HuH-7.5 (cell line): ENCODE data around the gene ZIC2.

Experiments used
- DNase-seq: peaks from one replicate; pipeline ENCODE4 v3.0.0; 2011; ENCODE audit warnings: low spot score

Gene ZIC2

DNA sequence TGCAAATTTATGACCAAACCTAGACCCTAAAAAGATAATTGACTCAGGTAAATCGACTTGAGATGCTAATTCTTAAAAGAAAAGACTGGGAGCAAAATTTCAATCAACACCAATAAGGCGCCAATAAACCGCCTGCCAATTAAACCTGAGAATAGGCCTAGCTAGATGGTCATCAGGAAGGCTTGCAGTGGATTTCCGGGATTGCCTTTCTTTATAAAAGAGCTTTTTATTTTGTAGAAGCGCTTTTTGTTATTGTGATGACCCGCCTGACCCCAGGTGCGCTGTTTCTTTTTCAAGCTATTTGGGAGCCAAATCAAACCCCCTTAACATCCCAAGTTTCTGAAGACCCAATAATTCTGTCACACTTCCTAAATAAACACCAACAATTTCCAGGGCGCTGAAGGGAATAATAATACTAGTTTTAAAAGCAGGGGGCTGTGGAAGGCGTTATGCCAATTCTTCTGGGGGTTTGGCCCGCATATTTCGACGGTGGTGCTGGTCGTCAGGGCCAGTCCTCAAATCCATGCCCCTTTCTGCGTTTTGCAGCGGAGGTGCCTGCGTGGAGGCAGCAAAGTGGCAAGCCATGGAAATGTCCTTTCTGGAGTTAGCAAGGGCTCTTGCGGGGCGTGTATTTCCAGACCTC lies 7.2 kb upstream of the ZIC2 start:
- DNase-seq, result no peak

DNA sequence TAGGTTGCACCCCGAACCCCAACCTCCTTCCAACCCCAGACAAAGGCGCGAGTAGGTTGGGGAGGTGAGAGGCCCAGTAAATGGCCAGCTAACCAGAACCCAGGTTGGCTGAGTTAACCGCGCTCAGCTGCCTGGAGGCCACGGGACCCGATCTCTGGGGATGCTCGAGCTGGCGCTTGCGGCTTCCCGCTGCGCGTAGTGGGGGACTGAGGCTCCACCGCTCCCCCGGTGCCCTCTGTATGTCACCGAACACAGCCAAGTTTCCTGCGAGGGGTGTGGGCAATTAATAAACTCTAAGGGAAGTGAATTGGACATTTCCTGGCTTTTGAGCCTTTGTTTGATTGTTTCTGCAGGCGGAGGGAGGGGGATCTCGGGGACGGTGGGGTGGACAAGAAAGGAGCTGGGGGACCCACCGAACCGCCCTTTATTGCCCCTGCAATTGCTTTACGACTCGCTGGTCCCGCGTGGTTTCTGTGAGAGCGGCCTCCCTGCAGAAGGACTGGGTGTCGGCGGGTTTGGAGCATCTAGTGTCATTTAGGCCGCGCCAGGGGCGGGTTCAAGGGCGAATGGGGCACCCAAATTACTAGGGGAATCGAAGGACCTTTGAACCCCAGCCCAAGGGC lies 6.5 kb upstream of the ZIC2 start:
- DNase-seq, result no peak

DNA sequence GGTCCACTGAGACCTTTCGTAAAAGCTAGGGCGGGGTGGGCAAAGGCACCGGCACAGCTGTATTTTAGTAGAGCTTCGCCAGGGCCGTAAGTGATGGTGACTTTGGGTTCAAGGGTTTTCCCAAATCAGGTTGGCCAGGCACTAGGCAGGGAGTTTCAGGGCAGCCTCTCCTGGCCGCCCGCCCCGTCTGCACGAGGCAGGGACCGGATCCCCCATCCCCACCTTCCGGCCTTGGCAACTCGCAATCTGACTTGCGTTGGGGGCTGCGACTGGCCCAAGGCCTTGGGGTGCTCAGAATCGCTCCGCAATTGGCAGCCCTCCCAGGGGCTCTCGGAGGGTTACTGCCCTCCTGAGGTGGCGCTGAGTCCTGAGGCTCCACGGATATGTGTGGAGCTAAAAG lies 6.0 kb upstream of the ZIC2 start:
- no peak for DNase-seq

DNA sequence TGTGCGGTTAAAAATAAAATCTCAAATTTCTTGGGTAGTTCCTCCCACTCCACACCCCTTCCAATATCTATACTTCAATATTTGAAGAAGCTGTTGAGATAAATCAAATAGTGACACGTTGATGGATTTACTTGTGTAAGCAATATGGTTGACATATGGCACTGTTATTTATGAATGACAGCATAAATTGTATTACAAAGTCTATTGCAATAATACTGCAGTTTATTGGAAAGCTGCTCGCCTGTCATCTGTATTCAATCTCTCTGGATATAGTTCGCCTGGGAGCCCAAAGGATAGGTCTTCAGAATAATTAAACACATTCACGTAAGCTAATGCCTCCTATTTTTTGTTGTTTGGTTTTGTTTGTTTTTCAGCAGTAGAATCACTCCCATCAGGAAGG lies 5.0 kb upstream of the ZIC2 start:
- DNase-seq, result no peak

DNA sequence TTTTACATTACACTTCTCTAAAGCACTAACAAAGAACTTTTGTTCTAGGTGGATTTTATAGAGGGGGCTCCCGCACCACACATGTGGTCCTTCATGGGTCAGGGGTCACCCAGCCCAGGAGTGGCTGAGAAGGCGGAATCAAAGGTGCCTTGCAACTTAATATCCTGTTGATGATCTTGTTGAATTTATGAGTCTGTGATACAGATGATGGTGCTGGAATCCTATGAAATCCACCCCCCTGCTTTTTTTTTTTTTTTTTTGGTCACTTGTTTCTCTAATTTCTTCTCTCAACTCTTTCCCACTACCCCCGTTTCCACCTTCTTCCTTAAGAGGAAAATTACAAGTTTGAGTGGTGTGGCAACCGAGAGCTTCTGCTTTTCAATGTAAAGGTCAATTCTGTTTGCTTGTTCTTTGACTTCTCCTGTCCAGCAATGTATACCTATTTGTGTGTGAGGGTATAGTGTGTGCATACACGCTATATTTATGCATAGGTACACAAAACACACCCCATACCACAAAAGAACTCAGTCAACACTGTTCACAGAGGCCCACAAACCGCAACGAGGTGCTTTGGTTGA lies 4.2 kb upstream of the ZIC2 start:
- DNase-seq, result no peak

DNA sequence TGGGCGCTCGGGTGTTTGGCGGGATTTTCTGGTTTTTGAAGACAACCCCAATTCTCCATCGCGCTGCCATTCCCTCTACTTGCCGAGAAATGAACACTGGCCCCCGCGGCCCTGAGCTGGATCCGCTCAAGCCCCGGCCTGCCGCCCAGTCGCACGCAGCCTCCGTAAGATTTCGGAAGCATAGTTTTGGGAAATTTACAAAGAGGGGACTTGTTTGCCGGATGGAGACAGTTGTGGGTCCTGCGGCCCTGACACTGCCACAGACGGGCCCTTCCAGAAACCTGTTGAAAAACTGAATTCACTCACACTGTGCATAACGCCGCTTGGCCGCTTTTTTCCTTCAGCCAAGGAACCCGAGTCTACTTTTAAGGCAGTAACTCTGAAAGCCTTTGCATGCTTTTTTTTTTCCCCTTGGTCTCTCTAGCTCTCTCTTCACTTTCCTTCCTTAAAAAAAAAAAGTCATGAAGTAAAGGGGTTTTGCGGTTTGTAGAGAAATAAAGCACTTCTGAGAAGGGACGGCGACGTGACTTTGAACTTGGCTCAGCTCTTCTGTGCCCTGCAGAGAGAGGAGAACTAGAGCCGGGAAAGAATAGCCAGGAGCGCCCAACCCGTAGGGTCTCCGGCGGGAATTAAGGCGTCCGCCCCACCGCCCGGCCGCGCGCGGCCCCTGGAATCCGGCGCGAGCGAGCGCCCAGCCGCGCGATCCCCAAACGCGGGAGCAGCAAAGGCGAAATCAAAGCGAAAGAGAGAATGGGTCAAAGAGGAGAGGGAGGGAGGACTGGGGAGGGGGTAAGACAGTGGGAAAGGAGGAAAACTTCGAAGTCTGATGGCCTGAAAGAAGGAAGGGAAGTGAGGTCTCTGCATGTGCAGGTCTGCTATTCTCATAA lies 3.4 kb upstream of the ZIC2 start:
- DNase-seq, result no peak

DNA sequence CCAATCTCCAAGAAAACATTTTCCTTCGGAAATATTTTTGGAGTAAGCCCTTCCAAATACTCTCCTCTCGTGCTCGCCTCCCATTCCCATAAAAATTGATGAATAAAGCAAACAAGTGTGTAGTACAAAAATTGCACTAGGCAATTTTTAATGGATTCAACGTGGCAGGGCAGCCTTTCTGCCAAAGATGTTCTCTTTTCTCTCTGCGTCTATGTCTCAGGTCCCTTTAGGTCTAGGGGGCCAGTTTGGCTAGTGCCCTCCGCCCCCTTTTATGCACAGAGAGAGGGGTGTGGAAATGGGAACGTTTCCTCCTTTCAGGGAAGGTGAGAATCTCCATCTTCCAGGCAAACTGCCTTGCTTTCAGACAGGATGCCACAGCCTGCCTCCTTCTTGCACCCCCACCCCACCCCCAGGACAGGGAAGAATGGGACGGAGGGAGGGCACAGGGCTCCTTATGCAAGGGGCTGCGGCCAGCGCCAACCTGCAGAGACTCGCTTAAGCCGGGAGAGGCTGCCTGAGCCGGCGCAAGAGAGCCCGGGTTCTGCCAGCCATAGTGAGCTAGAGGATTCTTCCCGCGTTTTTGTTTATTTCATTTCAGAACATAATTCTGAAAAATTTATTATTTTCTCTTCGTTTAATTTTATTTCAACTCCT lies 2.7 kb upstream of the ZIC2 start:
- DNase-seq, result no peak

DNA sequence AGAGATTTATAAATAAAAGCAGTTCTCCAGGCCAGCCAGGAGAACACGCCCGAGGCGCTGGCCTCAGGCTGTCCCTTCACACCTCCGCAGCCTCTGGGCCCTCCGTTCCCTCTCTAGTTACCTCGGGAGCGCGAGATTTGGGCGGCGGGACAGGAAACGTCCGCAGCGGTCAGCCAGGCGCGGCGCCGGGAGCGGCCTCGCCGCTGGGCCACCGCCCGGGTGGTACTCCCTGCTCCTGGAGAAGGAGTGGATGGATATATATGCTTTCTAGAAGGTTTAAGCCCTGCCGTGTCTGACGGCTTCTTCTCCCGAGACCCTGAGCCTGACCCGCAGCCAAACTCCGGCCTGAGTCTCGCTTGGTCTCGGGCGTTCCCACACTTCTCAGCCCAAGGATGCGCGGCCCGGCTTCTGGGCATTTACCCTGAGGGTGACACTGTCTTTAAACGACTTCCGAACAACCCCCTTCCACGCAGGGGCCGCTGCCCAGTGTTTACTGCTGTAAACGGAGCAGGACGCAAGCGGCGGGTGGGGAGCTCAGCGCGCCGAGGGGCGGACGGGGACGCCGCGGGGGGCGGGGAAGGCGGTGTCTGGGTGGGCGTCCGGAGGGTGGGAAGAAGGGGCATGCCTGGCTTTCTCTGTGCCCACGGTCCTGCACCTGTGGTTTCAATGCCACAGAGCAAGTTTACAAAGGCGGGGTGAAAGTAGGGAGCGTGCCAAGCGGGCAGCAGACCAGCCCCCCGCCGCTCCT lies 2.0 kb upstream of the ZIC2 start:
- DNase-seq, result no peak

DNA sequence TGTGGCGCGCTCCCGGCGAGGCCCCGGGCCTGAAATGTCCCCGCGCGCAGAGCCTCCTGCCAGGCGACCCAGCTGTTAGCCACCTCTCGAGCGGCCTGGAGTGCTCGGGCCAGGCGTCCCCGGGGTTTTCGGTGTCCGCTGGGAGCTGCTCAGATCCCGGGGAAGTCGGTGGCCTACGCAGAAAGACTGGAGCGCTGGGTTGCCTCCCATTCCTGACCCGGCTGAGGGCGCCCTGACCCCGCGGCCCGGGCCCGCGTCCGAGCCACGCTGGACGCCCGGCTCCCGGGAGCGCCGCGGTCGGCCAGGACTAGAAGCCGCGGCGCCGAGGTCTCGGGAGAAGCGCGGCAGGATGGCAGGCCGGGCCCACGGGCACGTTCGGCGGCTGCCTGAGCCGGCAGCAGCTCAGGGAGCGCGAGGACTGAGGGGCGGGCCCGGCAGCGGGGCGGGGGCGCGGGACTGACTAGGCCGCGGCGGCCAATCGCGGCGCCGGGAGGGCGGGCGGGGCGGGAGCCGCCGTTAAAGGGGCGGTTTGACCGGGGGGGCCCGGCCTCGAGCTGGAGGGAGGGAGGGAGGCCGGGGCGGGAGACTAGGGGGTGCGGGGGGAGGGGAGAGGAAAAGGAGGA lies 1.3 kb upstream of the ZIC2 start:
- DNase-seq, result no peak

DNA sequence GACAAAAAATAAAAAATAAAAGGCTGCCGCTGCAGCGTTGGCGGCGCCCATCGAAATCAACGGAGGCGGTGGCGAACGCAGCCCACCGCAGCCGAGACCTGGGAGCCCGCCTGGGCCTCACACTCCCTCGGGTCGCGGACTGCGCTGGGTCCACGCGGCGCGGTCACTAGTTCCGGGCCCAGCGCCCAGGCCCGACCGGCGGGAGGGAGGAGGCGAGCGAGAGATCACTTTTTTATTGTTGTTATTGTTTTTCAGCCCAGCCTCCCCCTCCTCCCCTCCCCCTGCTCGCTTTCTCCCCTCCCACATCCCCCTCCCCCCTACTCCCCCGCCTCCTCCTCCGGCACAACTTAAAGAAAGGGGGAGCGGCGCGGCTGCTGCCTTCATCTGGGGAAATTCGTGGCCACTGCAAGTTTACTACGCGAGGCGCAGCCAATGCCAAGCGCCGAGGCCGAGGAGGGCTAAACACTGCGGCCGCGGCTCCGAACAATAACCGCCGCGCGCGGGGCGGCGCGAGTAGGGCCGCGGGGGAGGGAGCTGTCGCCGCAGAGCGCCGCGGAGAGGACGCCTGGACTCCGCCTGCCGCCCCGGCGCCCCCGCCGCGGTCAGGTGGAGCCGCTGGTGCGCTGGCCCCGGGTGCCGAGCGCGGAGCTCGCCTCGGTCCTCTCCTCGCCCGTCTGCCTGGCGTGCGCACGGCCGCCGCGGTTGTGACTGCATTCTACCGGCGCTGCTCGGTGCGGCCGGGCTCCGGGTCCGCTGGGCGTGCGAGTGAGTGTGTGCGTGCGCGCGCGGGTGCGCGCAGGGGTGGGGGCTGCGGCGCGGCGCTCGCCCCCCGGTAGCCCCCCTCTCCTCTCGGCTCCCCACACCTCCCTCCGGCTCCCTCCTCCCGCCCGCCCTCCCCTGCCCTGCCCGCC lies 505 bp upstream of the ZIC2 start:
- no peak for DNase-seq

DNA sequence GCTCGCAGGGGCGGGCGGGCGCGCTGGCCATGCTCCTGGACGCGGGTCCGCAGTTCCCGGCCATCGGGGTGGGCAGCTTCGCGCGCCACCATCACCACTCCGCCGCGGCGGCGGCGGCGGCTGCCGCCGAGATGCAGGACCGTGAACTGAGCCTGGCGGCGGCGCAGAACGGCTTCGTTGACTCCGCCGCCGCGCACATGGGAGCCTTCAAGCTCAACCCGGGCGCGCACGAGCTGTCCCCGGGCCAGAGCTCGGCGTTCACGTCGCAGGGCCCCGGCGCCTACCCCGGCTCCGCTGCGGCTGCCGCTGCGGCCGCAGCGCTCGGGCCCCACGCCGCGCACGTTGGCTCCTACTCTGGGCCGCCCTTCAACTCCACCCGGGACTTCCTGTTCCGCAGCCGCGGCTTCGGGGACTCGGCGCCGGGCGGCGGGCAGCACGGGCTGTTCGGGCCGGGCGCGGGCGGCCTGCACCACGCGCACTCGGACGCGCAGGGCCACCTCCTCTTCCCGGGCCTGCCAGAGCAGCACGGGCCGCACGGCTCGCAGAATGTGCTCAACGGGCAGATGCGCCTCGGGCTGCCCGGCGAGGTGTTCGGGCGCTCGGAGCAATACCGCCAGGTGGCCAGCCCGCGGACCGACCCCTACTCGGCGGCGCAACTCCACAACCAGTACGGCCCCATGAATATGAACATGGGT lies 599 bp downstream of the ZIC2 start:
- no peak for DNase-seq

DNA sequence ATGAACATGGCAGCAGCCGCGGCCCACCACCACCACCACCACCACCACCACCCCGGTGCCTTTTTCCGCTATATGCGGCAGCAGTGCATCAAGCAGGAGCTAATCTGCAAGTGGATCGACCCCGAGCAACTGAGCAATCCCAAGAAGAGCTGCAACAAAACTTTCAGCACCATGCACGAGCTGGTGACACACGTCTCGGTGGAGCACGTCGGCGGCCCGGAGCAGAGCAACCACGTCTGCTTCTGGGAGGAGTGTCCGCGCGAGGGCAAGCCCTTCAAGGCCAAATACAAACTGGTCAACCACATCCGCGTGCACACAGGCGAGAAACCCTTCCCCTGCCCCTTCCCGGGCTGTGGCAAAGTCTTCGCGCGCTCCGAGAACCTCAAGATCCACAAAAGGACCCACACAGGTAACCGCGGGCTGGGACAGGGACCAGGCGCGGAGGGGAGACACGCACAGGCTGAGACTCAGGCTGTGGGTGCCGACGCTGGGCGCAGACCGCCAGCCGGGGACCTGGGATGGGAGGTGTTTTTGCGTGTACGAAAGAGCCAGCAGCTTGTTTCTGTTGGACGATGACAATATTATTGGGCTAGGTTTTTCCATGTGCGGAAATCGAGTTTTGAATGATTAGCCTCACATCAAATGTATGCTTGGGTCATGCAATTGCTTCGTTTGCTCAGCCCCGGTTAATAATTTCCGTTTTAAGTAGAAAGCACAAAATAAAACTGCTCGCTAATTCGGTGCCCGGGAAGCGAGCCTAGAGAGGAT lies 1.3 kb downstream of the ZIC2 start:
- DNase-seq, result no peak

DNA sequence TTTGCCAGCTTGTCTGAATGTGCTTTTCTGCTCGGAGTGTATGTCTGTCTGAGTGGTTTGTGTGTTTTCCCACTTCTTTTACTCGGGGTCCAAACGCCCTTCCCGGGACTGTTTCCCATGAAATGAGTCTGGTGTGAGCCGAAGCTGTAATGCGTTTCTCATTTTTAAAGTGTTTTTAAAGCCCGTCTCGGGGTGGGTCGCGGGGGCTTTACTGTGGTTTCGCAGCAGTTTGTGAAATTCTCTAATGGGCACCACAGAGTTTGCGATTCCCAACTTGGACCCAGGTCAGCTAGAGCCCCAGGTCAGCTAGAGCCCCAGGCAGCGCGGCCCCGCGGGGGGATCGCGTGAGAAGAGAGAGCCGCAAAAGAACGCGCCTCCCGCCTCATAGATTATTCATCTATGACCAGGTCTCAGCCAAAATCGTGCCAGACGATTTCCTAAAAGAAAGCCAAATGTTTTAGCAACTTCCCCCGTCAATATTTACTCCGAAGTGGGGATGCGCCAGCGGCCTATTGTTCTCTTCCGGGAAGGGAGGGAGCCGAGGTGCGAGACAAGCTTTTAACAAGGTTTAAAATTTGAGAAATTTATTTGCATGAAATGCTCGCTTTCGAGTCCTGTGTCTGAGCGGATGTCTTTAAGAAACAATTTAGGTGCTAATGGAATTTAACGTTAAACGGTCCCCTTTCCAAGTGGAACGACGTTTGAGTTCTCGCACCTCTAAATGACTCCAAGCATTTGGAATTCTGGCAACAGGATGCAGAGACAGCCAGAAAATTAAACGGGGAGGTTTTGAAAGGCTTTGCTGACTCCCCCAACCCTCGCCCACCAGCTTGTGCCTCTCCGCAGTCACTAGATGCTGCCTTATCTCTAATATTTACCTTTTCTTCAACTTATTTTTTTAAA lies 2.2 kb downstream of the ZIC2 start:
- DNase-seq, result no peak

DNA sequence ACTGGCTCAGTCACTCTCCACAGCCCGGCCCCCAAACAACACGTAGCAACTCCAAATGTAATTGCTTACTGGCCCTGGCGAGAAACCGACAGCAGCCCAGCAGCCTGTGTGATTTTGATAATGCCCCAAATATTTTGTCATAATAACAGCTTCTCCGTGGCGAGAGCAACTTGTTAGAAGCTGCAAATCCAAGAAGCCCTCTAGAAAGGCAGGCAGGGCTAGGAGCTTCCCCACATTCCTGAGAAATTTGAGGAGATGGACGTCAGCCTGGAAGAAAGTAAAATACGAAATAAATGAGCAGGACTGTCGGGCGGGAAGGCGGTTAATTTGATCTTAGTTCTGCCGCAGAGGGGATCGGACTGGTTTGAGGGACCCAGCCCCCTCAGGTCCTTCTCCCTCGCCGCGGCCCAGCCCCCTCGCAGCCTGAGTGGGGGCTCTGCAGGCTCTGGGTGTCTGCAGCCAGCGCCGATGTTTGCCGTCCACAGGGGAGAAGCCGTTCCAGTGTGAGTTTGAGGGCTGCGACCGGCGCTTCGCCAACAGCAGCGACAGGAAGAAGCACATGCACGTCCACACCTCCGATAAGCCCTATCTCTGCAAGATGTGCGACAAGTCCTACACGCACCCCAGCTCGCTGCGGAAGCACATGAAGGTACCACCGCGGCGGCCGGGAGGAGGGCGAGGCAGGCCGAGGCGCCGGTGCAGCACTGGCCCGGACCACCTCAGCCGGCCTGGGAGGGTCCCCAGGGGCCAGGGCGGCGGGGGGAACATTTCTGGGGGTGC lies 3.1 kb downstream of the ZIC2 start:
- DNase-seq, result no peak

DNA sequence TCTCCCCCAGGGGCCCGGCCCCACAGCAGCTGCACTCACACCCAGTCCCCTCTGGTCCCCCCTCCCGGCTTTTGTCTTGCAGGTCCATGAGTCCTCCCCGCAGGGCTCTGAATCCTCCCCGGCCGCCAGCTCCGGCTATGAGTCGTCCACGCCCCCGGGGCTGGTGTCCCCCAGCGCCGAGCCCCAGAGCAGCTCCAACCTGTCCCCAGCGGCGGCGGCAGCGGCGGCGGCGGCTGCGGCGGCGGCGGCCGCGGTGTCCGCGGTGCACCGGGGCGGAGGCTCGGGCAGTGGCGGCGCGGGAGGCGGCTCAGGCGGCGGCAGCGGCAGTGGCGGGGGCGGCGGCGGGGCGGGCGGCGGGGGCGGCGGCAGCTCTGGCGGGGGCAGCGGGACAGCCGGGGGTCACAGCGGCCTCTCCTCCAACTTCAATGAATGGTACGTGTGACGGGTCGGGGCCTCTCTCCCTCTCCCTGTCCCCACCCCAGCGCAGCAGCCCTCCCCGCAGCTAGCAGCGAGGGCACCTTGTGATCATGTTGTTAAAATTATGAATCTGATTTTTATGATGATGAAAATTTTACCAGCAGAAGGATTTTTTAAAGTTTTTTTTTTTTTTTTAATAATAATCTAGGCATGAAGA lies 3.8 kb downstream of the ZIC2 start:
- no peak for DNase-seq

DNA sequence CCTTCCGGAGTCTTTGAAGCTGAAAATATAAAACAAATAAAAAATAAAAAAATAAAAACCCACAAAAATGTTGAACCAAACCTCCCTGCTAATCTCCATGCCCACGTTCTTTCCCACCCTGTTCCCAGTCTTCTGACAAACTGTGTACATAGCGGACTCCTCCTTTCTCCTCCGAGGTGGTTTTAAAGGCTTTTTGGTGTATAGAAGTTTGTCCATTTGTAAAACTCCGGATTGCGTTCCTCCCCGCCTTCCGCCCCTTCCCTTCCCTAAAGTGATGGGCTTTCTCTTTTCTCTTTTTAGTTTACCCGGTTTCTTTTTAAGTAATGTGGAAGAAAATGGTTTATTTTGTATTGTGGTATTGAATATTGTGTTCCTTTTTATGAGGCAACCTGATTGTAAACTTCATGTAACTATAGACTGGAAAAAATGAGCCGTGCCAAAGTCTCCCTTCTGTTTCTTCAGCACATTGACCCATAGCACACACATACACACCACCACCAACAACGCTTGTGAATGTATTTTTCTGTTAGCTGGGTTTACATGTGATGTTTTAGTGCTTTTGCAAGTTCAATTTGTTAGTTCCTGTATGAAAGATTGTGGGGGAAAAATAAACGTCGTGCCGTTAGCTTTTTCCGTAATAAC lies 4.4 kb downstream of the ZIC2 start:
- DNase-seq, result no peak
